HepG2 (cell line): ENCODE results near the gene CC2D1A.

Experiments
- ADNP ChIP-seq: sonication (generic); formaldehyde crosslinking; IDR thresholded peaks from 2 replicates; pipeline ENCODE4 v1.4.0; 2020; ENCODE audit warnings: missing genetic modification reagents
- RAD21 ChIP-seq: fragments of 450-650 bp; formaldehyde crosslinking; IDR thresholded peaks from 2 replicates; pipeline ENCODE4 v1.5.0; 2020; ENCODE audit warnings: mild to moderate bottlenecking
- SP1 ChIP-seq, 2 experiments: fragments of 450-650 bp in 1 of 2; sonication (generic) in 1 of 2; formaldehyde crosslinking in 1 of 2; IDR thresholded peaks; 2 replicates each; pipeline versions ENCODE4 v1.4.0 to v1.6.1; 2016 to 2020; ENCODE audit warnings: missing genetic modification reagents in 1 of 2
- SYNCRIP ChIP-seq: fragments of 200-400 bp; formaldehyde crosslinking; IDR thresholded peaks from 2 replicates; pipeline ENCODE4 v1.6.1; 2018; ENCODE audit warnings: mild to moderate bottlenecking, low read depth, low read length; ENCODE audit not compliant: insufficient read depth
- WIZ ChIP-seq: sonication (generic); formaldehyde crosslinking; IDR thresholded peaks from 2 replicates; pipeline ENCODE4 v1.5.1; 2020; ENCODE audit warnings: mild to moderate bottlenecking, missing genetic modification reagents
- ZNF605 ChIP-seq: sonication (generic); formaldehyde crosslinking; IDR thresholded peaks from 2 replicates; pipeline ENCODE4 v1.8.0; 2022; ENCODE audit warnings: mild to moderate bottlenecking, missing genetic modification reagents
- ZNF709 ChIP-seq: sonication (generic); formaldehyde crosslinking; IDR thresholded peaks from 2 replicates; pipeline ENCODE4 v1.5.0; 2020; ENCODE audit warnings: mild to moderate bottlenecking, missing genetic modification reagents
- ZNF788 ChIP-seq: sonication (generic); formaldehyde crosslinking; IDR thresholded peaks from 2 replicates; pipeline ENCODE4 v1.5.0; 2020; ENCODE audit warnings: mild to moderate bottlenecking, missing genetic modification reagents, borderline replicate concordance
- TF ChIP-seq, protein P1 (sequence below): sonication (generic); formaldehyde crosslinking; IDR thresholded peaks from 2 replicates; pipeline ENCODE4 v1.5.0; 2020; ENCODE audit warnings: mild to moderate bottlenecking, missing genetic modification reagents, moderate library complexity

DNA sequence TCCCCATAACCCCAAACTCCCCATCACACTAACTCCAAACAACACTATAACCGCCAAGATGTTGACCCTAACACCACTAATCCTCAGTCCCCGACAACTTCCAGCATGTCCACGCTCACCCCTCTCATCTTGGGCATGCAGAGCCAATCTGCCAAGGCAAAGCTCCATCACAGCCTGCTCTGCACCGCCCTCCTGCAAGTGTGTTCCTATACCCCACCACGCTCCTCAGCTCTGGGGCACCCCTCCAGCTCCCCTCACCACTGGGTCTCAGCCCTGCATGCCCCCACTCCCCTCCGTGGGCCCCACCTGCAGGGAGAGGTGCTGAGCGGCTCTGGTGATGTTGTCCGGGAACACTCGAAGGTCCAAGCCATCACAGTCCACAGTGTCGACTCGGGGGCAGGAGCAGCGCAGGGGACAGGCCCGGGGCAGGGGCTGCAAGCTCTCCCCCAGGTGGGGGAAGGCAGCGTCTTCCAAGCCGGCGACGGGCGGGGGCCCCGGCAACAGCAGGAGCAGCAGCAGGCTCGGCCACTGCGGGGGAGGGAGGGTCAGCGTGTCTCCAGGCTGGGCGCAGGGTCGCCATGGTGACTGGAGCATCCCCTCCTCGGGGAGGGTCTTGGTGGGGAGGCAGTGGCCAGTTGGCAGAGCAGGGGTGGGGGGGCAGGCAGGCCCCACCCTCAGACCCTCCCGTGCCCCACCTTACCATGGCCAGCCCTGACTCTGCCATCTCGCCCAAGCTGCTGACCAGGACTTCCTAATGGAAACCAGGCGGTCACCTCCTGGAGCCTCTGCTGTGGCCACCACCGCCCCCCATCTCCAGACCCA lies 31.7 kb downstream of the CC2D1A start:
- TF ChIP-seq WIZ (CRISPR knock-in tag) (no peak), RAD21 (CRISPR knock-in tag) (no peak), ZNF788 (CRISPR knock-in tag) (no peak), ADNP (no peak), ZNF709 (CRISPR knock-in tag) (no peak), SYNCRIP (no peak), ZNF605 (CRISPR knock-in tag) (no peak), SP1 (IDR thresholded peaks at IDR 0.05) (no peak), SP1 (CRISPR knock-in tag; IDR thresholded peaks at IDR 0.05) (no peak)
- TF ChIP-seq, protein P1, sequence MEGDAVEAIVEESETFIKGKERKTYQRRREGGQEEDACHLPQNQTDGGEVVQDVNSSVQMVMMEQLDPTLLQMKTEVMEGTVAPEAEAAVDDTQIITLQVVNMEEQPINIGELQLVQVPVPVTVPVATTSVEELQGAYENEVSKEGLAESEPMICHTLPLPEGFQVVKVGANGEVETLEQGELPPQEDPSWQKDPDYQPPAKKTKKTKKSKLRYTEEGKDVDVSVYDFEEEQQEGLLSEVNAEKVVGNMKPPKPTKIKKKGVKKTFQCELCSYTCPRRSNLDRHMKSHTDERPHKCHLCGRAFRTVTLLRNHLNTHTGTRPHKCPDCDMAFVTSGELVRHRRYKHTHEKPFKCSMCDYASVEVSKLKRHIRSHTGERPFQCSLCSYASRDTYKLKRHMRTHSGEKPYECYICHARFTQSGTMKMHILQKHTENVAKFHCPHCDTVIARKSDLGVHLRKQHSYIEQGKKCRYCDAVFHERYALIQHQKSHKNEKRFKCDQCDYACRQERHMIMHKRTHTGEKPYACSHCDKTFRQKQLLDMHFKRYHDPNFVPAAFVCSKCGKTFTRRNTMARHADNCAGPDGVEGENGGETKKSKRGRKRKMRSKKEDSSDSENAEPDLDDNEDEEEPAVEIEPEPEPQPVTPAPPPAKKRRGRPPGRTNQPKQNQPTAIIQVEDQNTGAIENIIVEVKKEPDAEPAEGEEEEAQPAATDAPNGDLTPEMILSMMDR (CRISPR knock-in tag): no peak
